Smooth muscle cell (in vitro differentiated cells): ENCODE measurements around the gene PHYH. TPM values are rescaled to one million over a fixed set of nuclear protein-coding genes. Genes with fewer than 3 reads are reported as not detected.

Experiments
- DNase-seq: peaks from one replicate; lab custom pipeline; 2025; ENCODE audit not compliant: unreplicated experiment; lab: John Stamatoyannopoulos, UW
- H2AFZ ChIP-seq: fragments of 200-600 bp; sonication (generic); 2 replicates; pipeline ENCODE4 v1.6.0; 2016; ENCODE audit warnings: antibody characterized with exemption, low read depth, mild to moderate bottlenecking
- H3F3A ChIP-seq: fragments of 200-600 bp; sonication (generic); 2 replicates; pipeline ENCODE4 v1.6.0; 2017; ENCODE audit warnings: antibody characterized with exemption, low read depth
- H3K27ac ChIP-seq: fragments of 200-600 bp; sonication (generic); 2 replicates; pipeline ENCODE4 v1.5.1; 2016; ENCODE audit warnings: low read depth, mild to moderate bottlenecking
- H3K27me3 ChIP-seq: fragments of 200-600 bp; sonication (generic); 2 replicates; pipeline ENCODE4 v1.6.1; 2016; ENCODE audit warnings: low read depth, mild to moderate bottlenecking
- H3K36me3 ChIP-seq: fragments of 200-600 bp; sonication (generic); 2 replicates; pipeline ENCODE4 v1.5.1; 2016; ENCODE audit warnings: low read depth
- H3K4me1 ChIP-seq: fragments of 200-600 bp; sonication (generic); 2 replicates; pipeline ENCODE4 v1.5.1; 2016; ENCODE audit warnings: low read depth
- H3K4me2 ChIP-seq: fragments of 200-600 bp; sonication (generic); 2 replicates; pipeline ENCODE4 v1.6.0; 2016; ENCODE audit warnings: mild to moderate bottlenecking
- H3K4me3 ChIP-seq: fragments of 200-600 bp; sonication (generic); 2 replicates; pipeline ENCODE4 v1.5.1; 2016; ENCODE audit warnings: mild to moderate bottlenecking
- H3K79me2 ChIP-seq: fragments of 200-600 bp; sonication (generic); 2 replicates; pipeline ENCODE4 v1.6.0; 2016; ENCODE audit warnings: low read depth, mild to moderate bottlenecking
- H3K9ac ChIP-seq: fragments of 200-600 bp; sonication (generic); 2 replicates; pipeline ENCODE4 v1.6.0; 2016; ENCODE audit warnings: low read depth
- H3K9me3 ChIP-seq: fragments of 200-600 bp; sonication (generic); replicated peaks from 2 replicates; pipeline ENCODE4 v1.5.1; 2016; ENCODE audit warnings: low read depth
- H4K20me1 ChIP-seq: fragments of 200-600 bp; sonication (generic); 2 replicates; pipeline ENCODE4 v1.6.0; 2016; ENCODE audit warnings: low read depth
- WGBS: methylation state at CpG from one replicate; pipeline ENCODE4 v1.1.7; 2016; ENCODE audit warnings: low lambda C conversion rate; 5-methylcytosine and 5-hydroxymethylcytosine counted together
- polyA plus RNA-seq: library from polyadenylated mRNA; unstranded; fragments of >200 nt; fragmentation: Nextera tagmentation; extraction: Ambion mirVana; gene quantifications from 2 replicates; pipeline ENCODE4 v1.2.1, GENCODE V29; 2016
- total RNA-seq: library from RNA; depleted of rRNA; stranded (reverse); fragments of >200 nt; gene quantifications from 2 replicates; pipeline ENCODE4 v1.2.3, GENCODE V29; 2014
- TF ChIP-seq, protein P1 (sequence below): fragments of 200-600 bp; sonication (generic); IDR thresholded peaks from 2 replicates; pipeline ENCODE4 v1.5.1; 2017; ENCODE audit warnings: borderline replicate concordance, mild to moderate bottlenecking, antibody characterized with exemption; ENCODE audit not compliant: insufficient read depth, poor library complexity, severe bottlenecking

PHYH gene
- total and polyA plus RNA-seq, 2 experiments from 2014 or later: 14.4 to 27.5 TPM

DNA sequence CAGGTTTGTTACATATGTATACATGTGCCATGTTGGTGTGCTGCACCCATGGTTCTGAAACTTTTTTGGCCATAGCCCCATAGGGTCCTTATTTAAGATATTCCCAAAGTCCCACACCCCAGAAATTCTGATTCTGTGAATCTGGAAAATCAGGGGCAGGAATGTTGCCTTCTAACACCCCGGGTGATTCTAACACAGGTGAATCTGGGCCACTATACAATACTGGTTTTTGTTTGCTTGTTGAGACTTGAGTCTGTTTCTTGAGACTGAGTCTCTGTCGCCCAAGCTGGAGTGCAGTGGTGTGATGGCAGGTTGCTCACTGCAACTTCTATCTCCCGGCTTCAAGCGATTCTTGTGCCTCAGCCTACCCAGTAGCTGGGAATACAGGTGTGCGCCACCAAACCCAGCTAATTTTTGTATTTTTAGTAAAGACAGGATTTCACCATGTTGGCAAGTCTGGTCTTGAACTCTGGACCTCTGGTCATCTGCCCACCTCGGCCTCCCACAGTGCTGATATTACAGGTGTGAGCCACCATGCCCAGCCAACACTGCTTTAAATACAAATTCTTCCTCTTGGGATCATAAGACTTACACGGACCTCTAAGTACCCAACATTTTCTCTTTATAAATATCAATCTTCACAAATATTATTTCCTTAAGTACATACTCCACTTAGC is 16.9 kb upstream of the PHYH start:
- H3K4me1 ChIP-seq: no peaks in the 10 kb centered on the region
- H3F3A ChIP-seq: no peaks in the 10 kb centered on the region
- 92% methylated on average over 7 of the region's 7 CpGs for WGBS
- no peaks in the 10 kb centered on the region for H3K79me2 ChIP-seq
- no peak overlapping the region for H3K9ac ChIP-seq
- no peaks in the 10 kb centered on the region for H3K9me3 ChIP-seq
- H2AFZ ChIP-seq: no peak overlapping the region
- no peaks in the 10 kb centered on the region for H4K20me1 ChIP-seq
- no peaks in the 10 kb centered on the region for H3K27me3 ChIP-seq
- H3K27ac ChIP-seq: no peak overlapping the region
- no peak overlapping the region for H3K4me3 ChIP-seq
- no peak overlapping the region for H3K4me2 ChIP-seq
- no peak for DNase-seq
- TF ChIP-seq, protein P1, sequence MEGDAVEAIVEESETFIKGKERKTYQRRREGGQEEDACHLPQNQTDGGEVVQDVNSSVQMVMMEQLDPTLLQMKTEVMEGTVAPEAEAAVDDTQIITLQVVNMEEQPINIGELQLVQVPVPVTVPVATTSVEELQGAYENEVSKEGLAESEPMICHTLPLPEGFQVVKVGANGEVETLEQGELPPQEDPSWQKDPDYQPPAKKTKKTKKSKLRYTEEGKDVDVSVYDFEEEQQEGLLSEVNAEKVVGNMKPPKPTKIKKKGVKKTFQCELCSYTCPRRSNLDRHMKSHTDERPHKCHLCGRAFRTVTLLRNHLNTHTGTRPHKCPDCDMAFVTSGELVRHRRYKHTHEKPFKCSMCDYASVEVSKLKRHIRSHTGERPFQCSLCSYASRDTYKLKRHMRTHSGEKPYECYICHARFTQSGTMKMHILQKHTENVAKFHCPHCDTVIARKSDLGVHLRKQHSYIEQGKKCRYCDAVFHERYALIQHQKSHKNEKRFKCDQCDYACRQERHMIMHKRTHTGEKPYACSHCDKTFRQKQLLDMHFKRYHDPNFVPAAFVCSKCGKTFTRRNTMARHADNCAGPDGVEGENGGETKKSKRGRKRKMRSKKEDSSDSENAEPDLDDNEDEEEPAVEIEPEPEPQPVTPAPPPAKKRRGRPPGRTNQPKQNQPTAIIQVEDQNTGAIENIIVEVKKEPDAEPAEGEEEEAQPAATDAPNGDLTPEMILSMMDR: no peak
- peaks cover 5% of the 10 kb centered on the region for H3K36me3 ChIP-seq

DNA sequence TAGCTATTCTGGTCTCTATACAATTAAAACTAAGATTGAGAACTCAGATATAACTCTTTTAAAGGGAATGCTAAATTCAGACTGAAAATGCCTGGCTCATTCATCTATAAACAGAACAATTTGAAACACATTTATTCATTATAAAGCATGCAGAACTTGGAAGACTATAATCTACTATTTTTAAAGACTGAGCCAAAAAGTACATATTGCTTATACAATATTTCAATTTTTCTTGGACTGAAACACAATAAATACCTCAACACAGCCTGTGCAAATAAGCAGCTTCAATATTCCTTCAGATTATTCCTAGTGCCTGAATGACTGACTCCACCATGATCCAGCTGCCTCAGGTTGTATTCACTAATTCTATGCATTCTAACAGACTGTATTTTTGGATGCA is 15.5 kb upstream of the PHYH start:
- H3K27ac ChIP-seq: no peak overlapping the region
- H3F3A ChIP-seq: no peaks in the 10 kb centered on the region
- no peaks in the 10 kb centered on the region for H3K27me3 ChIP-seq
- H3K9me3 ChIP-seq: no peaks in the 10 kb centered on the region
- H4K20me1 ChIP-seq: no peaks in the 10 kb centered on the region
- DNase-seq: no peak
- no peaks in the 10 kb centered on the region for H3K4me1 ChIP-seq
- H3K4me3 ChIP-seq: no peak overlapping the region
- H3K4me2 ChIP-seq: no peak overlapping the region
- no peak overlapping the region for H2AFZ ChIP-seq
- no peak overlapping the region for H3K9ac ChIP-seq
- peaks cover 5% of the 10 kb centered on the region for H3K36me3 ChIP-seq
- TF ChIP-seq, protein P1: no peak
- no peaks in the 10 kb centered on the region for H3K79me2 ChIP-seq

DNA sequence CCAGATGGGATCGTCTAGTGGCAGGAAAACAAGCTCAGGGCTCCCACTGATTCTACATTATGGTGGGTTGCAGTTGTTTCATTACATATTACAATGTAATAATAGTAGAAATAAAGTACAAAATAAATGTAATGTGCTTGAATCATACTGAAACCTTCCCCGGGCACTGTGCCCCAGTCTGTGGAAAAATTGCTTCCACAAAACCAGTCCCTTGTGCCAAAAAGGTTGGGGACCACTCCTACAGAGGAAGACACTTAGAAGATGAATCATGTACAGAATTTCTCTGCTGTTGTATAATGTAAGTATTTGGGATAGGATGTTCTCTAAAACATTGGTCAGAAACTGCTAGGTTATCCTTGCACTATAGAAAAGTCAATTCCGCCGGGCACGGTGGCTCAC is 11.3 kb upstream of the PHYH start:
- Histone ChIP-seq H3K36me3 (no peaks in the 10 kb centered on the region), H2AFZ (no peak overlapping the region), H4K20me1 (no peaks in the 10 kb centered on the region), H3K4me3 (no peak overlapping the region), H3K9ac (no peak overlapping the region), H3F3A (no peaks in the 10 kb centered on the region), H3K9me3 (no peaks in the 10 kb centered on the region), H3K27ac (no peak overlapping the region), H3K79me2 (no peaks in the 10 kb centered on the region), H3K27me3 (no peaks in the 10 kb centered on the region), H3K4me1 (no peaks in the 10 kb centered on the region), H3K4me2 (no peak overlapping the region)
- no peak for DNase-seq
- TF ChIP-seq, protein P1: no peak
- 96% methylated on average over 5 of the region's 5 CpGs for WGBS

DNA sequence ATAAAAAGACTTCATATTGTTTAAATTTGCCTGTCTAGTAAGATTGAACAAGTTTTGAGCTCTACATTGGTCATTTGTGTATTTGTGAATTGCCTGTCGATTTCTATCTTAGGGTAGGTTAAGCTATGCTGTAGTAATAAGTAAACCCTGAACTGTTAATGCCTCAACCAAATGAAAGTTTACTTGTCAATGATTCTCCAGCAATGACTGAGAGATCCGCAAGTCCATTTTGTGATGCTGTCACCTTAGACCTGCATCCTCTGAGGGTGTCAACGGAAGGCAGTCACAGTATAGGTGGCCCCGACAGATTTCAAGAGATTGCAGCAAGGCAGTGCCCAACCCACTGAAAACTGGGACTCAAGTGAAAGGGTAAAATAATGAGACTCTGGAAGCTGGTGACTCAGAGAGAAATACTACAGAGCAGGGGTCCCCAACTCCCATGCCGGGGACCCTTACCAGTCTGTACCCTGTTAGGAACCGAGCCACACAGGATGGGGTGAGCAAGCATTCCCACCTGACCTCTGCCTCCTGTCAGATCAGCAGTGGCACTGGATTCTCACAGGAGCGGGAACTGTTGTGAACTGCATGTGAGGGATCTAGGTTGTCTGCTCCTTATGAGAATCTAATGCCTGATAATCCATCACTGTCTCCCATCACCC is 10.8 kb upstream of the PHYH start:
- no peak overlapping the region for H3K4me3 ChIP-seq
- no peaks in the 10 kb centered on the region for H3K9me3 ChIP-seq
- TF ChIP-seq, protein P1: no peak
- H3K27me3 ChIP-seq: no peaks in the 10 kb centered on the region
- WGBS: 92% methylated on average over 7 of the region's 7 CpGs
- no peaks in the 10 kb centered on the region for H3K4me1 ChIP-seq
- no peak overlapping the region for H3K27ac ChIP-seq
- H3K4me2 ChIP-seq: no peak overlapping the region
- no peaks in the 10 kb centered on the region for H3K79me2 ChIP-seq
- no peaks in the 10 kb centered on the region for H3F3A ChIP-seq
- no peak overlapping the region for H2AFZ ChIP-seq
- no peak overlapping the region for H3K9ac ChIP-seq
- DNase-seq: no peak
- H4K20me1 ChIP-seq: no peaks in the 10 kb centered on the region
- no peaks in the 10 kb centered on the region for H3K36me3 ChIP-seq
